Globus pallidus (tissue), 1 donor: ENCODE measurements around the gene HNRNPAB.
"Not testable (repeated sequence)": the region's sequence is repeated elsewhere in the genome, so short reads cannot be mapped to it uniquely, and the experiment has no call there.

Experiments
- DNase-seq: peaks from one replicate; pipeline ENCODE4 v3.0.0-alpha.2; 2015; ENCODE audit warnings: low spot score

The HNRNPAB gene

GRCh38 chr5:178230879-178231538 is 26.7 kb downstream of the HNRNPAB start:
- DNase-seq, result peak; percentile 40

DNA sequence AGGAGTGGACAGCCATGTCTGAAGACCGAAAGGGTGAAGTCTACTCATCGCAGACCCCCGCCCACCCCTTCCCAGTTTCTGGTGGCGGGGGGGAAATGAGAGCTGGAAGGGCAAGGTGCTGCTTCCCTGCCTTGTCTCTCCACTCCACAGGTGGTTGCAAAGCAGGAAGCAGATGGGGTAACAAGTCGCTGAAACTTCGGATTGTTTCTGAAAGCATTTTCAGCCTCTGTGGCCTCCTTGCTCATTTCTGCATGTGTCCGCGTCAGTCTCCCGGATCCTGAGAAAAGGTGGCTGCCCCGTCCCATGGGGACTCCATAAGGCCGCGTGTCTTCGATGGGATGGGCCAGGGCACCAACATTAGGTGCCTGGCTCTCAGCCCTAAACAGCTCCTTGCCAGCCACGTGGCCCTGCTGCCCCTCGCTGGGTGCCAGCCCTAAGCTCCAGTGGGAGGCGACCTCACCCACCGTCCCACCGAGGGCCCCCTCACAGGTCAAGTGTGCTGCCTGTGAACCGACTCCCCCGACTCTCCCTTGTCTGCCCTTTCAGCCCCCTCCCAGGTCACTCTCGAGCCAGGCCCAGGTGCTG is 27.3 kb downstream of the HNRNPAB start:
- DNase-seq, result peak; percentile 29

GRCh38 chr5:178232124-178232919 is 28.0 kb downstream of the HNRNPAB start, which contains the start of gene PHYKPL:
Gene PHYKPL (minus strand): TSS chr5:178232802. CDS start chr5:178232550, 252 bp downstream.
- DNase-seq, result peak; percentile 55

- DNase-seq, result no peak
Observed at GRCh38 chr5:178232920-178233429, 28.6 kb downstream of the HNRNPAB start.

DNA sequence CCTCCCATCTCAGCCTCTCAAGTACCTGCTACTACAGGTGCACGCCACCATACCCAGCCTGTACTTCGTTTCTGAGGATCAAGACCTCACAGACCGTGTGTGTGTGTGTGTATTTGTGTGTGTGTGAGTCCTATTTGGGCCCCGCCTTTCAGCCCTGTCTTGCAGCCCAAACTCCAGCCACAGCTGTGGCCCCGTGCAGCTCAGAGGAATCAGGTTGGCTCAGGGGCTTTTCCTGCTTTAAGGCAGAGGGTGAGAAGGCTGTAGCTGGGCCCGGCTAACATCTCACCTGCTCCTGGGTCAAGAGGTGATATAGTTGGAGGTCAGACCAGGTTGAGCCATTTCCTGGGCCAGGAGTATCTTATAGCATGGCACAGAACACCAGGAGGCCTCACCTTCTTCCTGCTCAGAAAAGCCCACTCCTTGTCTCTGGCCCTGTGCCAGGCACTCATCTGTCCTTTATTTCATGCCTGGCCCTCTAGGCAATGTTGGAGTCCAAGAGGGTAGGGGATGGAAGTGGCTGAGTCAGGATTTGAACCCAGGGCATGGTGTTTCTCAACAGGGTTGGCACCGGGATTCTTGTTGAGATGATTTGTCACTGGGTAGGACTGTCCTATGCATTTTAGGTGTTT is 29.9 kb downstream of the HNRNPAB start:
- DNase-seq, result no peak

- peak; percentile 58 for DNase-seq
Observed at GRCh38 chr5:178234750-178235587, 30.6 kb downstream of the HNRNPAB start.

- no peak for DNase-seq
Observed at GRCh38 chr5:178235588-178235974, 31.2 kb downstream of the HNRNPAB start.

GRCh38 chr5:178236126-178236525 is 31.8 kb downstream of the HNRNPAB start:
- no peak for DNase-seq

- no peak for DNase-seq
Observed at GRCh38 chr5:178236679-178237078, 32.3 kb downstream of the HNRNPAB start.

DNA sequence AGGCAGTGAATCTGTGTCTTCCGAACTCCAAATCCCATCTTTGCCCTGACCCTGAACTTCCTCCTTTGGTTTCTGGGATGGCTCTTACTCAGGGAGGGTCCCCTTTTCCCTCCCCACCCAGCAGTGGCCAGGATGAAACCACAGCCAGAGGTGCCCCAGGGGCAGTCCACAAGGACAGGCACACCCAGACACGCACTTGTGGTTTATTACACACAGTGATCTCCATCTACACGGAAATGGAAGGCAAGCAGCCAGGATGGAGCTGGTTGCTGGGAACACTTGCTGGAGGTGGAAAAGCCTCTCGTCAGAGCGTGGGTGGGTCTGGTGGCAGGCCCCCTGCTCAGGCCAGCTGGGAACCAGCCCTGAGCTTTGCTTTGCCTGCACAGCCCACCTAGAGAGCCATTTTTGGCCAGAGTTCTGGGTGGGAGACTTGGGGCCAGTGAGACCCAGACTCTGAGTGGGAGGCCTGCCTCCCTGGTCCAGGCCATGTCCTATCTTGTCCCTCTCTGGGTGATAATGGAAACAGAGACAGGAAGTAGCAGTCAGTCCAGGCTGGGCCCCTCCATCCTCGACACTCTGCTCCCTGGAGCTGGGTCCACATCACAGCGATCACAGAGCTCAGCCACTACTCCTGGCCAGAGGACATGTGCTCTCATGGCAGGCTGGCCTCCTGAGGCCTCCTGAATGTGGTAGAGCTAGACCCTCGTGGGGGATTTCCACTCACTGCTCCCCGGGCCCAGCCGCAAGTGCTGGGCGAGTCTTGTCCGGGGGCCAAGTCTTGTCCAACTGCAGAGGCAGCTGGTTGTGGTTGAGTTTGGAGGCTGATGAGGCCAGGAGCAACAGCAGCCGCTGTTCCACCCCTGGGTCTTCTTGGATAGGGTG is 33.3 kb downstream of the HNRNPAB start:
- no peak for DNase-seq

GRCh38 chr5:178238313-178238635 is 33.9 kb downstream of the HNRNPAB start:
- no peak for DNase-seq

- DNase-seq, result no peak
Observed at GRCh38 chr5:178238711-178239592, 34.6 kb downstream of the HNRNPAB start.

DNA sequence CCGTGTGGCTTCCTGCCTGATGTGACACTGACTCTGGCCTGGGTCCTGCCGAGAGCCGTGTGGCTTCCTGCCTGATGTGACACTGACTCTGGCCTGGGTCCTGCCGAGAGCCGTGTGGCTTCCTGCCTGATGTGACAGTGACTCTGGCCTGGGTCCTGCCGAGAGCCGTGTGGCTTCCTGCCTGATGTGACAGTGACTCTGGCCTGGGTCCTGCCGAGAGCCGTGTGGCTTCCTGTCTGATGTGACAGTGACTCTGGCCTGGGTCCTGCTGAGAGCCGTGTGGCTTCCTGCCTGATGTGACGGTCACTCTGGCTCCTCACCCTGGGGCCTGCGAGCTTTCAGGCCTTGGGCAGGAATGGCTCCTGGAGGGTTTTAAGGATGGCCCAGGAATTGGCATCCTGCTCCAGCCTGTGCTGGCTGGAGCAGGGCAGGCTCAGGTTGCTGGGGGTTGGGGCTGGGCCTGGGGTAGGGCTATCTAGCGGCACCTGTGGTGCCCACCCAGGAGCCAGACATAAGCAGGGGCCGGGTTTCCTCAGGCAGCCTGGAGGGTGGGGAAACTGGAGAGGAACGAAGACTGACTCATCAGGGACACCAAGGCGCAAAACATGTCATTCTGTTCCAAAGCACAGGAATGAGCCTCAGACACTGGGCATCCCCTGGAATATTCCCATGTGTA is 35.4 kb downstream of the HNRNPAB start:
- DNase-seq, result not testable (repeated sequence)

DNA sequence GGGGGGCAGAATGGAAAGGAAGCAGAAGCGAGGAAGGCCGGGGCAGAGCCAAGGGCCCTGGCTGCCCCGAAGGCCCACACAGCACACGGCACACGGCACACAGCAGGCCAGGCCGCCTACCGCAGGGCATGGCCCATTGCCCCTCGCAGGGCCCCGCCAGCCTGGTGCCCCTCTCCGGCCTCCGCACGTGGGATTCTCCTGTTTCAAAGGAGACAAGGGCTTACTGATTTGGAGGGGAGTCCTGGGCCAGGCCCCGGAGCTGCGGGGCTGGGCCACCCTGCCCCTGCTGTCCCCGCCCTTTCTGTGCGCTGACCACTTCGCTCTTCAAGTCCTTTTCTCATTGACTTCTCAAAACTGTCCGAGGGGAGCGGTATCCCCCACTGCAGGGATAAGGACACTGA is 36.0 kb downstream of the HNRNPAB start:
- DNase-seq, result no peak

DNA sequence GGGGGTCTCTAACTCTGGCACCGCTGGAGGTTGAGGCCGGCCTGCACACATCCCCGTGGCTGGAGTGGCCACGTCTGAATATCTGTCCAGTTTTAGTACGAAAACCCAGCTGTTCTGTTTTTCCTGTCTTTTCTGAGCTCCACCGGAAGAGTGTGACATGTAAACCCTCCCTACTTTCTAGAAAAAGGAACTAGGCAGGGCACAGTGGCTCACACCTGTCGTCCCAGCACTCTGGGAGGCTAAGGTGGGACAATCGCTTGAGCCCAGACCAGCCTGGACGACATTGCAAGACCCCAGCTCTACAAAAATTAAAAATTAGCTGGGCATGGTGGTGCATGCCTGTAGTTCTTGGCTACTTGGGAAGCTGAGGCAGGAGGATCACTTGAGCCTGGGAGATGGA is 36.4 kb downstream of the HNRNPAB start:
- no peak for DNase-seq

DNA sequence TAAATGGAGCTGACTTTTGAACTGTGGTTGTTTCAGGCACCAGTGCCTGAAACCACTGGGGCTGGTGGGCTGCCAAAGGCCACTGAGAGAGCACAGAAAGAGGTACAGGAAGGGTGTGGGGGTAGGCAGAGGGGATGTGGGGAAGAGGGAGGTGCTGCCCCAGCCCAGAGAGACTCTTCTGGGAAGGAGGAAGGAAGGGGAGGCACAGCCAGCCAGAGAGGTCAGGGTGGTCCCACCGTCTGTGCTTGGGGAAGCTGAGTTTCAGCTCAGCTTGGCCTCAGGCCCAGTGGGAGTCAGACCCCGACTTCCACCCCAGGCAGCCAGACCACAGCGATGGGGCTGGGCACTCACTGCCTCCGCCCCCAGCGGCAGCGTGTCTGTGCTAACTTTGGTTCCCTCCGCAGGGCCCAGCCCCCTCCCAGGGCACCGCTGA is 36.9 kb downstream of the HNRNPAB start:
- peak; percentile 35 for DNase-seq

DNA sequence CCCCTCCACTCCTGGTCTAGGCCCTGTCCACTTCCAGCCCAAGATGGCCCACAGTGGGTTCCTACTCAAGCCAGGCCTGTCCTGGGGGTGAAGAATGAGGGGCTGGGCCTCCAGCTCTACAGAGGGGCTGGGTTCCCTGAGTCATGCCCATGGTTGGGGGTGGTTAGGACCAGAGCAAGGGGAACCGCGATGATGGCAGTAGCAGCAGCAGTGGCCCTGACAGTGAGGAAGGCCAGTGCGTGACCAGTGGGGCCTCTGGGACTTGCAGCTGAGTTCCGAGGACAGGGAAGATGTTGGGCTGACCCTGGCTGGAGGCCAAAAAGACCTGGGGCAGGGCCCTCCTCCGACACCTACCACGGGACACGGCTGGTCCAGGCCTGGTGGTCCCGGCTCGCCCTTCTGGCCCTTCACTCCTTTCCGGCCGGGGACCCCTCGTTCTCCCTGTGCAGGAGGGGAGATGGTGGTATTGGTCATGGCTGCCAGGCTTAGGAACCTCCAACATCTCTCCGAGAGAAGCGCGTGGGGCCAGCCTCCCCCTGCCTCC is 37.4 kb downstream of the HNRNPAB start:
- no peak for DNase-seq

GRCh38 chr5:178242416-178242815 is 38.1 kb downstream of the HNRNPAB start:
- DNase-seq, result no peak

DNA sequence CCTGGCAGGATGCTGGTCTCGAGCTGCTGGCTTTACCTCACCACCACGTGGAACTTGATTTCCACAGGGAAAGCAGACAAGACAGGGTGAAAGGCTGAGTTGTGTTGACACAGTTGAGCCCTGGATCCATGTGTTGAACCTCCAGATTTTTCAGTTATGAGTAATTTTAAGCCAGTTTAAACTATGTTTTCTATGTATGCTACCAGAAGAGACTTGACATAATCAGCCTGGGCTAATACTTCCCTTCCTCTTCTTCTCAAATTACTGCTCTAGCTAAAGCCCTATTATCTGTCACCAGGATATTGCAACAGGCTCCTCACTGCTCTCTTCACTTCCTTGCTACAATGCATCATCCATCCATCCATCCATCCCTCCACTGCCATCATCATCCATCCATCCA is 40.2 kb downstream of the HNRNPAB start:
- no peak for DNase-seq
